ENCODE measurements around the gene CACTIN. TPM values are rescaled to one million over a fixed set of nuclear protein-coding genes. Genes with fewer than 3 reads are reported as not detected.

Gene CACTIN
- total RNA-seq, 1 experiment from 2014 or later: 33.2 TPM

GRCh38 chr19:3659746-3660112 is 33.1 kb upstream of the CACTIN start:
- ATAC-seq (no peak), DNase-seq (ENCODE audit: low read depth, low spot score) (no peak)
- Histone ChIP-seq H3K4me1 (ENCODE audit: control insufficient read depth in 1 of 2, insufficient read depth in 2 of 2, low read length in 2 of 2) (peaks cover 0 to 7% of the 10 kb centered on the region in 2 experiments; a peak in 1 of 4 replicates), H3K79me2 (ENCODE audit: insufficient read depth, low read length) (no peaks in the 10 kb centered on the region), H3K9me2 (ENCODE audit: insufficient read depth) (no peaks in the 10 kb centered on the region), H3K36me3 (ENCODE audit: control insufficient read depth in 1 of 2, insufficient read depth in 2 of 2, low read length in 2 of 2) (peaks cover 9% of the 10 kb centered on the region in 2 experiments; a peak in 3 of 4 replicates), H3K9me3 (ENCODE audit: control insufficient read depth in 1 of 2, insufficient read depth in 1 of 2, low read depth in 1 of 2, low read length in 2 of 2) (no peaks in the 10 kb centered on the region), H2AFZ (ENCODE audit: low read depth, low read length, poor library complexity, severe bottlenecking) (no peak overlapping the region), H3K9ac (ENCODE audit: low read length) (no peak overlapping the region), H3K27me3 (ENCODE audit: insufficient read depth, low read length) (no peaks in the 10 kb centered on the region), H3K4me3 (replicated peaks in 1 of 2; ENCODE audit: low read depth in 1 of 2, low read length in 2 of 2) (no peak overlapping the region), H4K20me1 (ENCODE audit: insufficient read depth) (no peaks in the 10 kb centered on the region), H3K4me2 (ENCODE audit: low read length) (no peak overlapping the region), H3K27ac (ENCODE audit: low read depth, low read length) (no peak overlapping the region)
- ChIA-PET RAD21 (ENCODE audit: low non-redundant PET in 1 of 2, low total read pairs in 2 of 2, uncharacterized antibody in 2 of 2, unreplicated experiment in 2 of 2) (no interaction called here), POLR2A (no interaction called here), CTCF (no interaction called here)
- intact Hi-C loops (cut with micrococcal nuclease): no loop called here
- TF ChIP-seq EGR1 (IDR thresholded peaks at IDR 0.05; ENCODE audit: low read depth) (no peak), SRF (IDR thresholded peaks at IDR 0.05; ENCODE audit: low read depth) (no peak), REST (IDR thresholded peaks at IDR 0.05; ENCODE audit: low read depth) (no peak), POLR2AphosphoS5 (IDR thresholded peaks at IDR 0.05; ENCODE audit: low read depth, low read length) (no peak), ZBTB33 (IDR thresholded peaks at IDR 0.05; ENCODE audit: extremely low read depth, insufficient replicate concordance, low read length) (no peak), FOSL1 (IDR thresholded peaks at IDR 0.05; ENCODE audit: low read depth) (no peak), ZFX (IDR thresholded peaks at IDR 0.05) (no peak), MAX (IDR thresholded peaks at IDR 0.05) (no peak), EZH2phosphoT487 (IDR thresholded peaks at IDR 0.05; ENCODE audit: borderline replicate concordance) (no peak), SIN3A (IDR thresholded peaks at IDR 0.05; ENCODE audit: low read depth) (no peak), ZNF274 (IDR thresholded peaks at IDR 0.05; ENCODE audit: low read depth, low read length) (no peak), CBX3 (IDR thresholded peaks at IDR 0.05; ENCODE audit: low read depth) (no peak), JUND (IDR thresholded peaks at IDR 0.05) (no peak)
- no TSS peak for BruUV-seq (replicated peaks)
